HG03066 (cell line): Measurements from ENCODE around the gene SNAP47.

Experiments used
- ATAC-seq: cut with Tn5 transposase; IDR thresholded peaks from one replicate; pipeline ENCODE4 v1.9.1; 2021; ENCODE audit warnings: low read depth; ENCODE audit not compliant: unreplicated experiment

SNAP47 gene

GRCh38 chr1:227748496-227749182 lies 13.4 kb downstream of the SNAP47 start:
- no peak for ATAC-seq

GRCh38 chr1:227749225-227749624 lies 14.0 kb downstream of the SNAP47 start:
- no peak for ATAC-seq

GRCh38 chr1:227749916-227750710 lies 14.9 kb downstream of the SNAP47 start:
- no peak for ATAC-seq

GRCh38 chr1:227753999-227754711 lies 18.9 kb downstream of the SNAP47 start:
- ATAC-seq, result no peak

- ATAC-seq, result no peak
These were observed 19.7 kb downstream of the SNAP47 start for GRCh38 chr1:227754958-227755357.

GRCh38 chr1:227756172-227756959 lies 21.1 kb downstream of the SNAP47 start:
- no peak for ATAC-seq

GRCh38 chr1:227757781-227758180 lies 22.5 kb downstream of the SNAP47 start:
- ATAC-seq, result no peak

GRCh38 chr1:227758366-227758765 lies 23.1 kb downstream of the SNAP47 start:
- peak; percentile 38 for ATAC-seq

GRCh38 chr1:227759341-227760300 lies 24.4 kb downstream of the SNAP47 start:
- ATAC-seq, result no peak

- ATAC-seq, result no peak
These were observed 25.1 kb downstream of the SNAP47 start for GRCh38 chr1:227760377-227760776.

- no peak for ATAC-seq
These were observed 26.5 kb downstream of the SNAP47 start for GRCh38 chr1:227761621-227762230.

- ATAC-seq, result peak; percentile 70
These were observed 27.1 kb downstream of the SNAP47 start for GRCh38 chr1:227762231-227762911.

- ATAC-seq, result no peak
These were observed 28.2 kb downstream of the SNAP47 start for GRCh38 chr1:227763246-227764018.

- no peak for ATAC-seq
These were observed 28.8 kb downstream of the SNAP47 start for GRCh38 chr1:227764019-227764391.

- no peak for ATAC-seq
These were observed 30.2 kb downstream of the SNAP47 start for GRCh38 chr1:227765261-227766014.

- no peak for ATAC-seq
These were observed 30.9 kb downstream of the SNAP47 start for GRCh38 chr1:227766015-227766634.
